ENCODE measurements around the gene MRPL32.

MRPL32 gene

DNA sequence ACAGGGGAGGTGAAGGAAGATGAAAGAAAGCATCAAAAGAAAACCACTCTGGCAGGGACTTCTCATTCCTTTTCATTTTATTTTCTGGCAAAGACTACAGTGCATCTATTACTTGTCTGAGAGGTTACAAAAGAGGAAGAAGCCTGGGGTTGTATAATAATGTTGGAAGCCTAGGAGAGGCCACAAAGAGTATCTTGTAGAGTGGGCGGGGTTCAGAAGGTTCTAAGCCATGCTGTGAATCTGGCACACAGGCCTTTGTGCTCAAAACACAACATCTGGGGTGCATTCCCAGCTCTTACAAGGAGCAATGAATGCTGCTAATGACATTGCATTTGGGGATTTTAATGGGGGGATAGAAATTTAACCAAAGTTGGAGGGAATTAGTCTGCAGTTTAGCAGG, 49.4 kb downstream of the MRPL32 start:
- H3K27ac ChIP-seq, result no peak overlapping the region
- DNase-seq (ENCODE audit: low spot score), result no peak
- ChIA-PET CTCF (no interaction called here), POLR2A (ENCODE audit: low non-redundant PET) (no interaction called here)
- TF ChIP-seq CTCF (conservative IDR thresholded peaks at IDR 0.05; ENCODE audit: low read depth), result no peak

DNA sequence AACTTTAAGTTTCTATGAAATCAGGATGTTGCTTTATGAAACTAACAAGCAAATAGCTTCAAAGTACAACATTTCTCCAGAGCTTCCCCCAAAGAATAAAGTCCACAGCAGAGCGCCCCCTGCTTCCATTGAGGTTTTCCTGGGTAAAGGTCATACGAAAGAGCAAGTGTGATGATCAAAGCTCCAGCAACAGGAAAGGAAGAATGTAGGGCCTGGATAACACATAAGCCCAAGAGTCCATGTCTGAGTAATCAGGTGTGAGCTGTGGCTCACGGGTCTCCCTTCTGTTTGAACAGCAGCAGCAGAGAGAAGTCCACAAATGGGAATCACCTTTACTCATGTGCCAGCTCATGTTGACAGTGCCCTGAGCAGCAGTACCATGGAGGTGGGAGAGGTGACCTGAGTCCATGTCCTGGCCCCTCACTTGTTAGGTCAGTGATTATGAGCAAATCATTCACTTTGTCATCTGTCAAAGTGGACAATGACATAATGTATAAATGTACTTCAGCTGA, 50.5 kb downstream of the MRPL32 start:
- H3K27ac ChIP-seq, result no peak overlapping the region
- ChIA-PET CTCF (no interaction called here), POLR2A (ENCODE audit: low non-redundant PET) (no interaction called here)
- DNase-seq (ENCODE audit: low spot score), result no peak
- TF ChIP-seq CTCF (conservative IDR thresholded peaks at IDR 0.05; ENCODE audit: low read depth), result no peak

DNA sequence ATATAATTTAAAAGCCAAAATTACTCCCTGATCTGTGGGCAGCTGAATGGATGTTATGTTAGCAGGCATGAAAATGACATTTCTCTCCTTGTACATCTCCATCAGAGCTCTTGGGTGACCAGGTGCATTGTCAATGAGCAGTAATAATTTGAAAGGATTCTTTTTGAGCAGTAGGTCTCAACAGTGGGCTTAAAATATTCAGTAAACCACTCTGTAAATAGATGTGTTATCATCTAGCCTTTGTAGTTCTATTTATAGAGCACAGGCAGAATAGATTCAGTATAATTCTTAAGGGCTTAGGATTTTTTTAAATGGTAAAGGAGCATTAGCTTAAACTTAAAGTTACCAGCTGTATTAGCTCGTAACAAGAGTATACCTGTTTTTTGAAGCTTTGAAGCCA, 52.0 kb downstream of the MRPL32 start:
- no peak overlapping the region for H3K27ac ChIP-seq
- no peak for DNase-seq (ENCODE audit: low spot score)
- CTCF ChIA-PET, result interaction anchor here (0.5 kb wide), 1 partner anchor 274 kb away, joined by 3 read pairs; no protein-coding TSS in a partner anchor
- no peak for TF ChIP-seq CTCF (conservative IDR thresholded peaks at IDR 0.05; ENCODE audit: low read depth)
- POLR2A ChIA-PET (ENCODE audit: low non-redundant PET), result no interaction called here

DNA sequence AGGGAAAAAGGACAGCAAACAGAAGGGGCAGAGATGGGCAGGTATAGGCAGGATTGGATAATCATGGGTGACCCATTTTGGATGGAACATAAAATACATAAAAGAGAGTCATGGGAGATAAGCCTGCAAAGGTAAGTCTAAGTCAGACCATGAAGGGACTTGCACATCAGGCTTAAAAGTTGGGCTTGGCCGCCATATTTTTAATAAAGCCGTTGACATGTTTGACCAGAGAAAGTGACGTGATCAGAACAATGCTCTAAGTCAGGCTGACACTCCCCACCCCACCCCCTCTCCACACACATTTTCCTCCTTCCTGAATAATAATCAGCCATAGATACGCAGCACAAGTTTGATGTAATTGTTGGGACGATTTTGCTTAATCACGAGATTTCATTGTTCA, 54.0 kb downstream of the MRPL32 start:
- no peak for TF ChIP-seq CTCF (conservative IDR thresholded peaks at IDR 0.05; ENCODE audit: low read depth)
- no peak for DNase-seq (ENCODE audit: low spot score)
- ChIA-PET CTCF (no interaction called here), POLR2A (ENCODE audit: low non-redundant PET) (no interaction called here)
- H3K27ac ChIP-seq, result no peak overlapping the region

DNA sequence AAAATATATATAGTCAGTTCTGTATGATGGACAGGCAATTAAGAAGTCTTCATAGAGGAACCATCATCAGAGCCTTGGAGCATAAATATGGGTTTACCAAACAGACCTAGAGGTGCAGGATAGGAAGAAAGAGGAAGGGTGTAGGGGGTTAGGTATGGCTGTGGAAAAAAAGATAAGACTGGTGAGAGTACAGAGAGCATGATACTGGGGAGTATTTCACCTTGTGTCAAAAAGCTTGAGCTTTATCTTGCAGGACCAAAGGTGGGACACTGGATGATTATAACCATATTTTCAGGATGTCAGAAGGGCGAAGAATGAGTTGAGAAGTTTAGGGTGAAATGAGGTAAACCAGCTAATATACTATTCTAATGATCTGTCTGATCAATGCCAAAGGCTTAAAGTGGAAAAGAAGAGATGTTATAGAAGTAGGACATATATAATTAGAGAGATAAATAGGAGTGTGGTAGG, 54.6 kb downstream of the MRPL32 start:
- no peak overlapping the region for H3K27ac ChIP-seq
- no peak for TF ChIP-seq CTCF (conservative IDR thresholded peaks at IDR 0.05; ENCODE audit: low read depth)
- CTCF ChIA-PET, result interaction anchor here (1.1 kb wide), 1 partner anchor 121 kb away, joined by 5 read pairs; no protein-coding TSS in a partner anchor
- DNase-seq (ENCODE audit: low spot score), result no peak
- POLR2A ChIA-PET (ENCODE audit: low non-redundant PET), result no interaction called here

Data from RWPE1 (cell line).